ENCODE measurements around the gene COP1. TPM values are rescaled to one million over a fixed set of nuclear protein-coding genes. Genes with fewer than 3 reads are reported as not detected.
A peak's percentile ranks its signal among the peaks of the same experiment; 100 is the strongest.

Gene COP1
- total and polyA plus RNA-seq, 2 of the 13 experiments (the other 11 are each of a cell fraction or from before 2014, with no cell fraction given) = 20.5 to 51.3 TPM

GRCh38 chr1:175933801-175934200, 273.3 kb downstream of the COP1 start:
- intact Hi-C loops (cut with micrococcal nuclease; ENCODE audit: unreplicated experiment) = no loop called here

More at GRCh38 chr1:175933801-175934200, 273.3 kb downstream of the COP1 start:
- no peak overlapping the region for H3K4me2 ChIP-seq (ENCODE audit: low read depth, low read length)
- no peaks in the 10 kb centered on the region for H3K36me3 ChIP-seq (replicated peaks in 1 of 2; ENCODE audit: control insufficient read depth in 1 of 2, insufficient read depth in 2 of 2, low read length in 2 of 2)
- 91% methylated on average over 3 of the region's 3 CpGs for WGBS (ENCODE audit: low lambda C conversion rate)
- H3K79me2 ChIP-seq (ENCODE audit: insufficient read depth, low read length) = no peaks in the 10 kb centered on the region
- H3K4me3 ChIP-seq (replicated peaks in 1 of 3; ENCODE audit: insufficient read depth in 1 of 3, low read depth in 2 of 3, low read length in 3 of 3) = no peak overlapping the region
- no peaks in the 10 kb centered on the region for H3K27me3 ChIP-seq (ENCODE audit: control insufficient read depth in 1 of 2, insufficient read depth in 2 of 2, low read length in 2 of 2)
- H3K9ac ChIP-seq (ENCODE audit: insufficient read depth, low read depth, low read length) = no peak overlapping the region
- H3K27ac ChIP-seq (ENCODE audit: extremely low read length, insufficient read depth, low read length) = no peak overlapping the region
- in situ Hi-C loops (cut with HindIII; ENCODE audit: extremely low pct_ligation_motif_present, low pct_unique_long_range_greater_than_20kb) = no loop called here
- ChIA-PET CTCF (ENCODE audit: low intra/inter-chr PET ratio, low total read pairs) (no interaction called here), POLR2A (no interaction called here)
- H3K4me1 ChIP-seq (ENCODE audit: insufficient read depth, low read length) = no peaks in the 10 kb centered on the region
- H3K9me3 ChIP-seq (ENCODE audit: low read length) = no peaks in the 10 kb centered on the region
- H2AFZ ChIP-seq (ENCODE audit: low read length) = no peak overlapping the region
- TF ChIP-seq CTCF (CRISPR knock-in tag; IDR thresholded peaks at IDR 0.05) = 0 out of 2 replicates have a peak, but pooled peaks have one; percentile 6
- TF ChIP-seq FOXK1 (CRISPR knock-in tag; IDR thresholded peaks at IDR 0.05; ENCODE audit: borderline replicate concordance, low read depth) = no peak
- no peak for TF ChIP-seq ARID4A (CRISPR knock-in tag; IDR thresholded peaks at IDR 0.05; ENCODE audit: borderline replicate concordance)
- no peak for TF ChIP-seq RBFOX2 (IDR thresholded peaks at IDR 0.05; ENCODE audit: low read depth, low read length)
- no TSS peak for BruUV-seq (replicated peaks)
- FAIRE-seq (no peak), ATAC-seq (peak; percentile 49; the same call in 2 of the 3 replicates), DNase-seq (ENCODE audit: low spot score) (peak; percentile 13)
- no peaks in the 10 kb centered on the region for H4K20me1 ChIP-seq (ENCODE audit: insufficient read depth, low read length)

Measured in HepG2 (cell line).